WI38 (cell line): ENCODE results near the gene CCDC171.

ENCODE experiments used
- H3K4me3 ChIP-seq: 2 replicates; pipeline ENCODE4 v1.5.1; 2011; ENCODE audit warnings: low read depth, mild to moderate bottlenecking, control low read depth, low read length
- CTCF ChIP-seq: IDR thresholded peaks from 2 replicates; pipeline ENCODE4 v1.5.1; 2012; ENCODE audit warnings: low read depth, mild to moderate bottlenecking, control low read depth, low read length

The CCDC171 gene

DNA sequence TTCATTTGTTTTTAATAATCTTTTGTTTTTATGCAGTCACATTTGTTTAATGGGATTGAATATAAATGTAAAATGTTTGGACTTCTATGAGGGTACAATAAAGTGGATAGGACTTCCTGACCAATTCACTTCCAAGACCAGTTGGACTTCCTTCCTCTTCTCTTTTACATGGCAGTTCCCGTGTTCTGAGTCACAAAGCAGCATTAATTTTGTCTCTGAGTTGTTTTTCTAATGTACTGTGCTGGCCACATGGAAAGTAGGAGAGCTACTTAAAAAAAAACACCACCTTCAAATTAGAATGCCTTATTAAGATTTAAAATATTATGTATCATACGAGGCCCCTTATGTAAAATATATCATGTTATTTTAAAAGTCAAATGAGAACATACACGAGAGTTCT, 87.3 kb downstream of the CCDC171 start:
- no peak overlapping the region for H3K4me3 ChIP-seq
- TF ChIP-seq CTCF = no peak

GRCh38 chr9:15641291-15641690, 88.4 kb downstream of the CCDC171 start:
- no peak for TF ChIP-seq CTCF
- no peak overlapping the region for H3K4me3 ChIP-seq

DNA sequence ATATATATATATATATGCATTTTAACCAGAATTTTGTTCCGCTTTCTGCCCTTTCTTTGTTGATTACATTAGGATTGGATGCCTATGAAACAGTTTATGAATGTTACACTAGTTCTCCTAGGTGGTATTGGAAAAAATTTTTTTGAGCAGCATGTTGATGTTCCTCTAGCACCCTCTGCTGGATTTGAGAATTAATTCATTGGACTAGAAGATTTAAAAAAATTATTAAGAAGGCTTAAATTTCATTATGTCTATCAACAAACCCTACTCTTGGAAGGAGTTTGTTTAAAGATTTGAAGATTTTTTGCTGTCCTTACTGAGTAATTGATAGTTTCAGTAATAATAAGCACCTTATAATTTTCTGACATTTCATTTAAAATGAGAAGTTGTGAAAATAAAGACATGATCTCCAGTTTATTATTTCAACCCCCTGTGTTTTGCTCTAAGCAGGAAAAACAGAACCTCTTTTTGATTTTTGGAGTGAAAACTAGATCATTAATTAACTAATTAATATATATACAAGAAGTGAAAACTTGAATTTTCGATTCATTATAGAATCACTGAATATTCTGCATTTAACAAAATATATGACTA, 89.6 kb downstream of the CCDC171 start:
- H3K4me3 ChIP-seq = no peak overlapping the region
- peak; percentile 42 for TF ChIP-seq CTCF

DNA sequence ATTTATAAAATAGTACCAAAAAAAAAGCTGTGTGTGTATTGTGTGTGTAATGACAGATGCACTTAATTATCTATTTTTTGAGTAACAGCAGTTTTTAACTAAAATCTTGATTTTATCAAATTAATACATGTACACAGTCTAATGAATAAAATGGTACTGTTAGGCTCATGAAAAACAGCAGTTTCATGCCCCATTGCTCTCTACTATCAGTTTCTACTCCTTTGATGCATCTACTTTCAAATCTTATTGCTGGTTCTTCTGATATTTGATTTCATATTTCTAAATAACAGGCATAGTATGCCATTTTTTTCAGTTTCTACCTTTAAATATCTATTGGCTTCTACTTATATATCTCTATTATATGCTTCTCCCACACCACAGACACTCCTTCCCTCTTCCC, 117.4 kb downstream of the CCDC171 start:
- H3K4me3 ChIP-seq = no peak overlapping the region
- TF ChIP-seq CTCF = no peak

DNA sequence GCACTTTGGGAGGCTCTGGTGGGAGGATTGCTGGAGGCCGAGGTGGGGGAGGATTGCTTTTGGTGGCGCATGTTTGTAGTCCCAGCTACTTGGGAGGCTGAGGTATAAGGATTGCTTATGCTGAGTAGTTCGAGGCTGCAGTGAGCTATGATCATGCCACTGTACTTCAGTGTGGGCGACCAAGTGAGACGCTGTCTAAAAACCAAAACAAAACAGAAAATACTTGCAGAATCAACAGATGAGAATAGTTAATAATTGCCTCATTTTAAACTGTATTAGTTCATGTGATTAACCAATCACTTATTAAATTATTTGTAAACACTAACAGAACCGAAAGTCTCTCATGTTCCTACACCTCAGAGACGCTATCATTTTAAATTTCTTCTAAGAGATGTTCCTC, 118.1 kb downstream of the CCDC171 start:
- TF ChIP-seq CTCF = no peak
- no peak overlapping the region for H3K4me3 ChIP-seq

DNA sequence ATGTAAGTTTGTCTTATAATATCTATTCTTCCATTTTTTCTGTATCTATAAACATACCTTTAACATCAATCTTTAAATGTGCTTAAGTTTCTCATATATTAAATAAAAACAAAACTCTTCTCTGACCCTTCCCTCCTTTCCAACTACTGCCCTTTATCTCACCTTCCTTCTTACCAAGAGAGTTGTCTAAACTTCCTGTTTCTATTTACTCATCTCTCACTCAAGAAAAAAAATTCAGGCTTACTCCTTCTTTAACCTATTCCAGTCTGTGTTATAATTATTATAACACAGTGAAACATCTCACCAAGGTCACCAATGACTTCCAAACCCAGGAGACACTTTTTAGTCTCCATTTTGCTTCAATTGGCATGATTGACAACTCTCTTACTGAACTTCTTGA, 140.9 kb downstream of the CCDC171 start:
- H3K4me3 ChIP-seq = no peak overlapping the region
- no peak for TF ChIP-seq CTCF

DNA sequence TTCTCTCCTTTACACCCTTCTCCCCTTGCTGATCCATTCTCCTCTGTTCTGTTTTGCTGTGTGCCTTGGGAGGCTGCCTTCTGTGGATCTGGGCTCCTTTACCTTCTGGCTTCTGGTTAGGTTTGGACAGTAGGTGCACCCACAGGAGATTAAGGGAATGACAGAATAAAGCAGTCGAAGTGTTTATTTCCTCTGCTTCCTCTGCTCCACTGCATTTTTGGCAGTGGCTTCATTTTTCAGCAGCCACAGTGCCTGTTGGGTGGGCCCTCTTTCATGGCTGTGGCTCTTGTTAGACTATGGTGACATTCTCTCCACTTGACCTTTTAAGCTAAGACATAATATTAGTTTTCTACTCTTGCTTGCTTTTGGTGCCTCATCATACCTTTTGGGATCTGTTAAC, 144.1 kb downstream of the CCDC171 start:
- TF ChIP-seq CTCF = no peak

More for the DNA sequence above, 144.1 kb downstream of the CCDC171 start:
- no peak overlapping the region for H3K4me3 ChIP-seq
